Measurements from ENCODE around the gene TPPP3.
"Not testable (repeated sequence)": the region's sequence is repeated elsewhere in the genome, so short reads cannot be mapped to it uniquely, and the experiment has no call there.

The TPPP3 gene

DNA sequence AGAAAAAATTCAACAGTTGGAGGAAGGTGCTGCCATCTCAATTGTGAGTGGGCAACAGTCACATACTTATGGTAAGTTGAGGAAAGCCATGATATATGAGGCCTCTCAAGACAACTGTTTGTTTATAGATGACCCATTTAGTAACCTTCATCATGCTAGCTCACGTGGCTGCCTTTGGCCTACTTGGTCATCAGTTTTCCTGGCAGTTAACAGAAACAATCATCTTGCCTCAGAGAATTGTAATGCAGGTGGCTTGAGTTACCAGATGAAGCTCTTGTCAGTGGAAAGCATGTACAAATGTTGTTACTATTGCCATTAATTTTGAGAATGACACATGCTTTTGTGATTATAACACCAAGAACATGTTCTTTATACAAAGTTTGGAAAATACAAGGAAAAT, 14.7 kb downstream of the TPPP3 start:
- Histone ChIP-seq H3K27ac (ENCODE audit: poor library complexity, severe bottlenecking) (no peak overlapping the region), H3K36me3 (ENCODE audit: low read depth) (no peaks in the 10 kb centered on the region), H3K4me1 (ENCODE audit: insufficient read depth, poor library complexity, severe bottlenecking) (no peaks in the 10 kb centered on the region), H3K27me3 (ENCODE audit: insufficient read depth, poor library complexity, severe bottlenecking) (no peaks in the 10 kb centered on the region), H3K9me3 (ENCODE audit: severe bottlenecking) (no peaks in the 10 kb centered on the region), H3K4me3 (ENCODE audit: severe bottlenecking) (no peak overlapping the region)
- ATAC-seq (ENCODE audit: low read depth) (no peak), DNase-seq (ENCODE audit: low spot score) (no peak)
- TF ChIP-seq, protein P1, sequence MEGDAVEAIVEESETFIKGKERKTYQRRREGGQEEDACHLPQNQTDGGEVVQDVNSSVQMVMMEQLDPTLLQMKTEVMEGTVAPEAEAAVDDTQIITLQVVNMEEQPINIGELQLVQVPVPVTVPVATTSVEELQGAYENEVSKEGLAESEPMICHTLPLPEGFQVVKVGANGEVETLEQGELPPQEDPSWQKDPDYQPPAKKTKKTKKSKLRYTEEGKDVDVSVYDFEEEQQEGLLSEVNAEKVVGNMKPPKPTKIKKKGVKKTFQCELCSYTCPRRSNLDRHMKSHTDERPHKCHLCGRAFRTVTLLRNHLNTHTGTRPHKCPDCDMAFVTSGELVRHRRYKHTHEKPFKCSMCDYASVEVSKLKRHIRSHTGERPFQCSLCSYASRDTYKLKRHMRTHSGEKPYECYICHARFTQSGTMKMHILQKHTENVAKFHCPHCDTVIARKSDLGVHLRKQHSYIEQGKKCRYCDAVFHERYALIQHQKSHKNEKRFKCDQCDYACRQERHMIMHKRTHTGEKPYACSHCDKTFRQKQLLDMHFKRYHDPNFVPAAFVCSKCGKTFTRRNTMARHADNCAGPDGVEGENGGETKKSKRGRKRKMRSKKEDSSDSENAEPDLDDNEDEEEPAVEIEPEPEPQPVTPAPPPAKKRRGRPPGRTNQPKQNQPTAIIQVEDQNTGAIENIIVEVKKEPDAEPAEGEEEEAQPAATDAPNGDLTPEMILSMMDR (IDR thresholded peaks at IDR 0.05; ENCODE audit: poor library complexity, severe bottlenecking) = no peak

DNA sequence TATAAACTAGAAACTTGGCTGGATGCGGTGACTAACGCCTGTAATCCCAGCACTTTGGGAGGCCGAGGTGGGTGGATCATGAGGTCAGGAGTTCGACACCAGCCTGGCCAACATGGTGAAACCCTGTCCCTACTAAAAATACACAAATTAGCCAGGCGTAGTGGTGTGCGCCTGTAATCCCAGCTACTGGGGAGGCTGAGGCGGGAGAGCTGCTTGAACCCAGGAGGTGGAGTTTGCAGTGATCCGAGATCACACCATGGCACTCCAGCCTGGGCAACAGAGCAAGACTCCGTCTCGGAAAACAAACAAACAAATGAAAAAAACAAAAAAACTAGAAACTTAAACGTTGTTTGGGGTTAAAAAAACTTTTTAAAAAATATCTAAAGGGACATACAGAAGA, 17.3 kb downstream of the TPPP3 start:
- H3K27ac ChIP-seq (ENCODE audit: poor library complexity, severe bottlenecking); ATAC-seq (ENCODE audit: low read depth); H3K4me3 ChIP-seq (ENCODE audit: severe bottlenecking); H3K36me3 ChIP-seq (ENCODE audit: low read depth); H3K4me1 ChIP-seq (ENCODE audit: insufficient read depth, poor library complexity, severe bottlenecking); DNase-seq (ENCODE audit: low spot score); H3K9me3 ChIP-seq (ENCODE audit: severe bottlenecking); H3K27me3 ChIP-seq (ENCODE audit: insufficient read depth, poor library complexity, severe bottlenecking): not testable (repeated sequence)

DNA sequence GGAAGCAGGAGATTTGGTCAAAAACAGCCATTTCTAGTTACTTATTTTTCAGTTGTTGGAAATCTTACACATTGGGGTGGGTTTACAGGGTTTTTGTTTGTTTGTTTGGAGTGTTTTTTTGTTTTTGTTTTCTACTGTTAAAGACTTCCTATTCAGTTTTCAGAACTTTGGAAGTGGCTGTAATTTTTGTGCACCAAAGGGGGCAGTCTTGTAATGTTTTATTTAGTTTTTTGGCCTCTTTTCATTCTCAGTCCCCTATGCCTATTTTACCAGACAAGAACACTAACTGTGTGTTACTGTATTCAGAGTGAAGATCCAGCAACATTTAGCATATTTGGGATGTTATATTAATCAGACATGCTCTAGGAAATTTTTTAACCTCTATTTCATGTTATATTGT, 20.6 kb downstream of the TPPP3 start:
- ATAC-seq (ENCODE audit: low read depth) = peak; percentile 41; the same call in 1 of the 3 replicates
- Histone ChIP-seq H3K36me3 (ENCODE audit: low read depth) (no peaks in the 10 kb centered on the region), H3K9me3 (ENCODE audit: severe bottlenecking) (no peaks in the 10 kb centered on the region), H3K27ac (ENCODE audit: poor library complexity, severe bottlenecking) (no peak overlapping the region), H3K27me3 (ENCODE audit: insufficient read depth, poor library complexity, severe bottlenecking) (no peaks in the 10 kb centered on the region), H3K4me1 (ENCODE audit: insufficient read depth, poor library complexity, severe bottlenecking) (no peaks in the 10 kb centered on the region), H3K4me3 (ENCODE audit: severe bottlenecking) (no peak overlapping the region)
- no peak for DNase-seq (ENCODE audit: low spot score)
- TF ChIP-seq, protein P1 (IDR thresholded peaks at IDR 0.05; ENCODE audit: poor library complexity, severe bottlenecking) = peak; percentile 67

DNA sequence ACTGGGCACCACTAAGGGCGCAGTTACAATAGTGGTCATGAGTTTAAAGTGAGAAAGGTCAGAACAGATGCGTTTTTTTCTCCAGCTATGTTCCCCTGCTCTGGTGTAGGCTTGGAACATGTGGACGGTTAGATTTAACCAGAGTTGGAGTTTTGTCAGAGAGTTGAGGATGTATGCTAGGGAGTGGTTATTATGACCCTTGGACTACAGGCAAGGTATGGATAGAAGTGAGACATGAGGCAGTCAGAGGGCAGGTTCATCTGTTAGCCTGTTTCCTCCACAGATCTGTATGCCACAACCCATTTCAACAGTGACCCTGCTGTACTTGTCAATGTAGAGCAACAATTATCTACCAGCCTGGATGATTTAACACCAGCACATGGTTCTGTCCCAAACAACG, 22.6 kb downstream of the TPPP3 start:
- no peak for DNase-seq (ENCODE audit: low spot score)
- no peak for ATAC-seq (ENCODE audit: low read depth)
- Histone ChIP-seq H3K36me3 (ENCODE audit: low read depth) (no peaks in the 10 kb centered on the region), H3K9me3 (ENCODE audit: severe bottlenecking) (no peaks in the 10 kb centered on the region), H3K27ac (ENCODE audit: poor library complexity, severe bottlenecking) (no peak overlapping the region), H3K4me1 (ENCODE audit: insufficient read depth, poor library complexity, severe bottlenecking) (no peaks in the 10 kb centered on the region), H3K27me3 (ENCODE audit: insufficient read depth, poor library complexity, severe bottlenecking) (no peaks in the 10 kb centered on the region), H3K4me3 (ENCODE audit: severe bottlenecking) (no peak overlapping the region)
- TF ChIP-seq, protein P1 (IDR thresholded peaks at IDR 0.05; ENCODE audit: poor library complexity, severe bottlenecking) = no peak

DNA sequence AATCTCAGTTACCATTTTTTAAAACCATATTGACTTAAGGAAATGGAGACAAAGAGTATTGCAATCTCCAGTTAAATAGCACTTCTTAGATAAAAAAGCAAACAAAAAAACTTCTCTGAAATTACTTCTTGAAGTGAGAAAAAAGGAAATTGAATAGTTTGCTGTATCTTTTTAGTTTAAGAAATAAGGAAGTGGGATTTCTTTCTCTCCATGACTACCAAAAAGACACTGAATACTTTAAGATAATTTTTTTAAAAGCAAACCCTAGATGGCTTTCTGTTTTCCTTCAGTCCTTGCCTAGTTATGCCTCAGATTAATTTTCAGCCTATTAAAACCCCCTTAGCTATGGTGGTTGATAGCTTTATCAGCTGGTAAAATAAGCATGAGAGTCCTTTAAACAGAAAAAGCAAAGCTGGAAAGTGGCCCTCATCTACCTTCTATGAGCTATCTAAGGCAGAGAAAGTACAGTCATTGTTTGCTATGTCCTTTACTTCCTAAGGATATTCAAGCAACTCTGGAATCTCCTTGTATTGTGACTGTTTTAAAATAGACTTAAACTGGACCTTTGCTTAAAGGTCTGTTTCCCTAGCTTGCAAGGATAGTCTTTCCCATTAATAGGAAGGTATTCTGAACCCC, 28.6 kb downstream of the TPPP3 start:
- H3K4me3 ChIP-seq (ENCODE audit: severe bottlenecking) = no peak overlapping the region
- ATAC-seq (ENCODE audit: low read depth) (no peak), DNase-seq (ENCODE audit: low spot score) (no peak)
- no peaks in the 10 kb centered on the region for H3K27me3 ChIP-seq (ENCODE audit: insufficient read depth, poor library complexity, severe bottlenecking)
- no peaks in the 10 kb centered on the region for H3K9me3 ChIP-seq (ENCODE audit: severe bottlenecking)
- TF ChIP-seq, protein P1 (IDR thresholded peaks at IDR 0.05; ENCODE audit: poor library complexity, severe bottlenecking) = no peak
- H3K4me1 ChIP-seq (ENCODE audit: insufficient read depth, poor library complexity, severe bottlenecking) = no peaks in the 10 kb centered on the region
- no peaks in the 10 kb centered on the region for H3K36me3 ChIP-seq (ENCODE audit: low read depth)
- H3K27ac ChIP-seq (ENCODE audit: poor library complexity, severe bottlenecking) = no peak overlapping the region

Measured in RWPE2 (cell line).